GM21515 (cell line): ENCODE measurements around the gene RMI2.

ENCODE experiments used
- ATAC-seq: cut with Tn5 transposase; IDR thresholded peaks from one replicate; pipeline ENCODE4 v1.9.1; 2021; ENCODE audit not compliant: unreplicated experiment

Gene RMI2

GRCh38 chr16:11380836-11381235, 35.6 kb downstream of the RMI2 start:
- ATAC-seq = no peak

DNA sequence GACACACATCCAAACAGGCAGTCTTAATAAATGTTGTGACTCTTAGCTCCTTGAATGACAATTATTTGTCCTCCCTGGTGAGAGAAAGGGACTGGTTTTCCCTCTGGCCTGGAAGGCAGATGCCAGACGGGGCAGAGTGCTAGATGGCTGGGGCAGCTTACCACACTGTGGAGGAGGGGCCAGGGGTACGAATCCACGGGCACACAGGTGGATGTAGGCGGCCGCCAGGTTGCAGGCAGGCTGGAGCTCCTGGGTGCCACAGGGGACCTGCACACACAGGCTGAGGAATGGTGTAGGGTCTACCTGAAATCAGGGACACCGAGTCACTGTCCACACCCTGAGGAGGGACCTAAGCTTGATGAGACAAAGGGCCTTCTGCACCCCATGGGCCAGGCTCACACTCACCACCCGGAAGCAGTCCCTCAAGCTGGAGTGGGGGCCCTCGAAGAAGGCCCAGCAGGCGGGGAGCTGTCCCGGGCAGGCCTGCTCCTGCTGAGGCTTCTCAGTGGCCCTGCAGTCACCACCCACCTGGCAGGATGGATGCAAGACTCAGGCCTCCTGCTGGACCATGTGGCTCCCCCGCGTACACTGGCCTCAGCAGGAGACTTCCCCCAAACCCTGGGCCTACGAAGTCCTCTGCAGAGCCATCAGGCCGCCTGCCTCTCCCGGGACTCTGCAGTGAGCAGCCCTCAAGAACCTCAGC, 38.4 kb downstream of the RMI2 start:
- no peak for ATAC-seq

DNA sequence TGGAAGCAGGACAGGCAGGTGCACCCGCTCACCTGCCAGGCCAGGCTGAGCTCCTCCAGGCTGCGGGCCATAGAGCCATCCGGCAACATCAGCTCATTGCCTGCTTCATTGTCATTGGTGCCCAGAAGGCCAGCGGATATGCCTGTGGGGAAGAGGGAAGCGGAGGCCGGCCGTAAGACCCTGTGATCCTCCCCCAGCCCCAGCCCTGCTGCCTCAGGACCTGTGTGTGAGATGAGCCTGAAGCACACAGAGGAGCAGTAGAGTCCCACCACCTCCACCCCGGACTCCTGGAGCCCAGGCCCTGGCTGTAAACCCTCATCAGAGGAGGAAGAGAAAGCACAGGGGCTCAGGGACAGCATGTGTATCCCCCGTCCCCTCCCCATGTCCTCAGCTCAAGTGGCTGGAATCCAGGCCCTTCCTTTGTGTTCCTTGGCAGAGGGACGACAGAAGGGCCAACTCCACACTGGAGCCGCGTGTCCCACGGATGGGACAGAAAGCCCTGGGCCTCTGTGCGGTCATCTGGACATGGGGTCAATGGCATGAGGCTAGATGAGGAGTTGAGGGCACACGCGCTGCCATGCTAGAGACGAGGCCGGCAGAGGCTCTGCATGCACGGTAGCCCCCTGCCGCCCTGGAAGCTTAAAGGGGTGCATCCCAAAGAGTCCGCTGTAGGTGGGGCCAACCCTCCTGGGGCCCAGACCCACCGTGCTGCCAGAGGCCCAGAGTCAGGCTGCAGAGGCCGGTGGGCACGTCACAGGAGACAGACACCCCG, 39.1 kb downstream of the RMI2 start:
- ATAC-seq = no peak

DNA sequence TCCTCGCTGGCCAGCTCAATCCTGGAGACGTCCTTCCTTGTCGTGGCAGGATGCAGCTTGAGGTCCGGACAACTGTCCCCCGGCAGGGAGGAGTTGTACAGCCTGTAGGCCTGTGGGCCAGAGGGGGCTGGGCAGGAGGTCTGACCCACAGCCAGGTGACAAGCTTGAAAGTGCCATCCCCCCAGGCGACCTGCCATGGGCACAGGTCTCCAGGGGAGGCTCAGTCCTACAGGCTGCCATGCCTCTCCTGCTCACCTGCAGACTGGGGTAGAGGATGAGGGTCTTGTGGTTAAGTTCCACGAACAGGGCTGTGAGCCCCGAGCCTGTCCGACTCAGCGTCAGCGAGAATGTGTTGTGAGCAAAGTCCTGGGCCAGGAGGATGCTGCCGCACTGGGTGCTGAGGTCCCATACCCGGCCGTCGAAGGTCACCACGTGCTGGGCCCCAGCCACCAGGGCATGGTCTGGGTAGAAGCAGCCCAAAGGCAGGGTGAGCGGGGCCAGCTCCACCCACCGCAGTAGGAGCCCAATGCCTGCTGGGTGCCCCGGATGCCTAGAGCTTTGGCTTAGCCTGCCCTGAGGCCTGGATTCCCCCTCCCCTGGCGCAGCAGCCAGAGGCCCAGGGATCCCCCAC, 39.8 kb downstream of the RMI2 start:
- ATAC-seq = no peak

DNA sequence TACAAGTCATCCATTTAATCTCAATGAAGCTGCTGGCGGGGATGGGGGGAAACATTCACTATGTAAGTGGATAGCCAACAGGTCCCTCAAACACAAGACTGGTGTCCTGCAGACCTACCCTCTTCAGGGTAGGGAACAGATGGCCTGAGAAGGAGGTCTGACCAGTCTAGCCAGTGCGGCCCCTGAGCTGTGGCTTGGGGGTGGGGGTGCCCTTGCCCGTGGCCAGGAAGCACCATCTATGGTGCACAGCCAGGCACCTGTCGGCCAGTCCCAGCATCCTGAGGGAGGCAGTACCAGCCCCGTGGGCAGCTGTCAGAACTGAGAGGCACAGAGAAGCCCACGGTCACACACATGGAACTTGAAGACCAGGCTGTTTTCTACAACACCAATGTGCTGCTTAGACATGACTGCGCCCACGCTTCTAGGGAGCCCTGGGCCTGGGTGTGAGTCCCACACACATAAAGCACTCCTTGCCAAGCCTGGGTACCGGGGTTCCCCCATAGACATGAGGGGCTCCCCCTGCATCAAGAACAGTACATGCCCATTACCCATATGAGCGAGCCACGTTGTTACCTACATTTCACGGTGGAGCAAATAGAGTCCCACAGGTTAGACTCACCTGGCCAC, 40.9 kb downstream of the RMI2 start:
- no peak for ATAC-seq

GRCh38 chr16:11386791-11387546, 41.7 kb downstream of the RMI2 start:
- ATAC-seq = no peak

- ATAC-seq = no peak
These were observed 43.8 kb downstream of the RMI2 start for GRCh38 chr16:11389083-11389482.

DNA sequence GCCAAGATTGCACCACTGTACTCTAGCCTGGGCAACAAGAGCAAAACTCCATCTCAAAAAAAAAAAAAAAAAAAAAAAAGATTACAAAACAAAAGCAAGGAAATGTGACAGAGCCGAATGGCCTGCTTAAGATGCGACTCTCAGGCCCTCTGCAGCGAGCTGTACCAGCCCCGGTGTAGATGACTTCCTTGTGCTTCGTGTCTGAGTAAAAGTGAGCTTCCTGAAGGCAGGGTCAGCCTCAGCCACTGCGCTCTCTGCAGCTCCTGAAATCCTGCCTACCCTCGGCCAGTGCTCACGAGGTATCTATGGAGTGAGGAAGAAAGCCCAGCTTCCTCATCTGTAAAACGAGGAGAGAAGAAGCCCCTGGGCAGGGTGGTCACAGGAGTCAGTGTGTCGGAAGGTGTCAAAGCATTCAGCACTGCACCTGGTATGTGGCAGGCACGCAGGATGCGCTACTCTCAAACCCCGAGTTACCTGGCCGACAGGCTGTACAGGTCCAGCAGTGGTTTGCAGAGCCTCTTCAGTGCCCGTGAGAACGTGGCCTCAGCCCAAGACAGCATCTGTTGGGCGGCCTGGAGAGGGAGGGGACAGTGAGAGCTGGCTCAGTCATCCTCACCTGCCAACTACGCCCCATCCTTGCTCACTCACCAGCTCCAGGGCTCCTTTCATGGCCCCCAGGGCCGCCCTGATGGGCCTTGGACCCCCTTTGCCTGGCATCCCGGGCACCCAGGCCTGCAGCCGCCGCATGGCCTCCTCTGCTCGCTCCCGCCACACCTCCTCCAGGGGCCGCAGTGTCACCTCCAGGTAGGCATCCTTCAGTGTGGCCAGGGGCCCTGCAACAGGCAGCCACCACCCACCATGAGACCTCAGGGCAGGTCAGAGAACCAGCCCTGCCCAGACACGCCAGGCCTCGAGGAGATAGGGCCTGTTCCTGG, 44.6 kb downstream of the RMI2 start:
- no peak for ATAC-seq

- ATAC-seq = no peak
These were observed 45.6 kb downstream of the RMI2 start for GRCh38 chr16:11390573-11391495.

DNA sequence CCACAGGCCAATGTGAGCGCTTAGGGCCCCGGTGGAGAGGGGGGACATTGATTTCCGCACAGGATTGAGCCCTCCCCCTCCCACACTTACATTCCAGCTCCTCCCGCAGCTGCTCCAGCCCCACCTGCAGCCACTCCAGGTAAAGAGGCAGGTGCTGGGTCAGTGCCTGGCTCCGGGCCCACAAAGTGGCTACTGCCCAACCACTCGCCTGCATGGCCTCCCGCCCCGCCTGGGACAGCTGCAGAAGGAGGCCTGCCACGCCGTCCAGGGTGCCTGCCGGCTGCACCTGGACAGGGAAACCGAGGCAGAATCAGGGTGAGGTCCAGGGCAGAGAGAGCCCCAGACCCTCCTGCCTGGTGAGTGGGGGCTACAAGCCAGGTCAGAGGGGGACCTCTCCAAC, 46.3 kb downstream of the RMI2 start:
- ATAC-seq = no peak

- ATAC-seq = no peak
These were observed 46.9 kb downstream of the RMI2 start for GRCh38 chr16:11392041-11392581.

- no peak for ATAC-seq
These were observed 48.1 kb downstream of the RMI2 start for GRCh38 chr16:11393366-11393765.

DNA sequence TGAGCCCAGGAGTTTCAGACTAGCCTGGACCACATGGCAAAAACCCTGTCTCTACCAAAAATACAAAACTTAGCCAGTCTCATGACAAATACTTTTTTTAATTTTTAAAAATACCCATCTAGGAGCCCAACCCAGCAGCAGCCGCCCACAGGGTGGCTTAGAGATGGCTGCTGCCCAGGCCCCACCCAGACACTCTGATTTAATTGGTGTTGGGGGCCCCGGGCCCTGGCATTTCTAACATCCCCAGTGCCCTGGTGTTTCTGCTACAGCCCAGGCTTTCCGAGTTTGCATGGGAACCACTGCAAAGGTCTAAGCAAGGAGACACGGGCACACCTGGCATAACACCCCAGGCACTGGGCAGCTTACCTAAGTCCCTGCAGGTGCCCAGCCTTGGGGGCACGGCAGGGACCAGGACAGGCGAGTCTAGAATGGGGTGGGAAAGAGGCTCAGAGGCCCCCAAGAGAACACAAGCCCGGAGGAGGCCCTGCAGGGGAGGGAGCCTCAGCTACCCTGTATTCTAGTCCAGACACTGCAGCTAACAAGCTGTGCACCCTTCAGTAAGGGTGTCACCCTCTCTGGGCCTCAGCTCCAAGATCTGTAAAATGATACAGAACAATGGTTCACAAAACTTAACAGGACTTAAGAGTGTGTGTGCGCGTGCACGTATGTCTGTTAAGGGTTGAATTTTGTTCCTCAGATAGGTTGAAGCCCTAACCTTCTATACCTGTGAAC, 48.8 kb downstream of the RMI2 start:
- no peak for ATAC-seq

- no peak for ATAC-seq
These were observed 49.3 kb downstream of the RMI2 start for GRCh38 chr16:11394593-11394960.

- no peak for ATAC-seq
These were observed 50.0 kb downstream of the RMI2 start for GRCh38 chr16:11395008-11395948.

DNA sequence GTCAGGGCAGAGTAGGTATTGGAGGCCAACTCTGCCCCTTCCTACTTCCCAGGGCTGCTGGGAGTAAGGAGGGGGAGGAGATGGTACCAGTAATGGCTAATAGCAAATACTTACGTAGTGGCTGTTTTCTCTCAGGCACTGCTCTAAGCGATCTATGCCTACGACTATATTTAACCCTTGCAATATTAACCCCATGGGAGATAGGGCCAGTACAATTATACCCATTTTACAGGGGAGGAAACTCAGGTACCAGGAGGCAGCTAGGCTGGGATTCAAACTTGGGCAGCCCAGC, 50.6 kb downstream of the RMI2 start:
- no peak for ATAC-seq
